HepG2 (cell line): ENCODE results near the gene LRP1B. TPM values are rescaled to one million over a fixed set of nuclear protein-coding genes. Genes with fewer than 3 reads are reported as not detected.

Source experiments
- ATAC-seq: fragments of 200-7000 bp; cut with Tn5 transposase; 3 replicates; pipeline ENCODE4 v1.9.1; 2020; ENCODE audit warnings: mild to moderate bottlenecking, moderate library complexity
- BruUV-seq: library from RNA; stranded (reverse); fragments of 400-500 nt; replicated peaks from 2 replicates; lab custom pipeline; 2021; lab: Mats Ljungman, UMichigan
- CTCF ChIA-PET: fragments of 300-600 bp; formaldehyde crosslinking; extraction: SDS; loops from one replicate; lab custom pipeline; 2021; ENCODE audit warnings: low total read pairs, inconsistent platforms, low intra/inter-chr PET ratio; lab: Yijun Ruan, JAX
- POLR2A ChIA-PET: fragments of 350-600 bp; sonication (Branson Sonifier 250); formaldehyde crosslinking; loops from one replicate; lab custom pipeline; 2020; ENCODE audit warnings: antibody characterized with exemption, inconsistent platforms; lab: Yijun Ruan, JAX
- DNase-seq: peaks from one replicate; pipeline ENCODE4 v3.0.0-alpha.2; 2015; ENCODE audit warnings: low spot score
- FAIRE-seq: peaks from 3 replicates; lab custom pipeline; 2011; peaks lifted over from hg19 to GRCh38; lab: Jason Lieb, UNC
- H2AFZ ChIP-seq: one replicate; pipeline ENCODE4 v1.6.1; 2011; ENCODE audit warnings: low read length, inconsistent platforms
- H3K27ac ChIP-seq: fragments of 300-600 bp; 3 replicates; pipeline ENCODE4 v1.8.0; 2011; ENCODE audit warnings: mixed run types, mild to moderate bottlenecking, mixed read lengths, low read length, inconsistent platforms; ENCODE audit not compliant: insufficient read depth; ENCODE audit errors: extremely low read length
- H3K27me3 ChIP-seq, 2 experiments: fragments of 200-600 bp in 1 of 2; 2 replicates in 1 of 2; 3 replicates in 1 of 2; pipeline versions ENCODE4 v1.6.0 to v1.8.0; 2011; ENCODE audit warnings: low read length in 2 of 2, mild to moderate bottlenecking in 2 of 2, moderate library complexity in 2 of 2, inconsistent platforms in 1 of 2; ENCODE audit not compliant: insufficient read depth in 2 of 2, control insufficient read depth in 1 of 2
- H3K36me3 ChIP-seq, 2 experiments: fragments of 200-600 bp in 1 of 2; replicated peaks in 1 of 2; 2 replicates in 1 of 2; 3 replicates in 1 of 2; pipeline versions ENCODE4 v1.5.1 to v1.8.0; 2011; ENCODE audit warnings: low read length in 2 of 2, inconsistent platforms in 1 of 2; ENCODE audit not compliant: insufficient read depth in 2 of 2, control insufficient read depth in 1 of 2
- H3K4me1 ChIP-seq: 2 replicates; pipeline ENCODE4 v1.5.1; 2012; ENCODE audit warnings: low read length, inconsistent platforms; ENCODE audit not compliant: insufficient read depth
- H3K4me2 ChIP-seq: 2 replicates; pipeline ENCODE4 v1.6.0; 2011; ENCODE audit warnings: low read depth, low read length, inconsistent platforms
- H3K4me3 ChIP-seq, 3 experiments: fragments of 200-600 bp in 1 of 3; sonication (generic), shearing (Covaris generic) in 1 of 3; replicated peaks in 1 of 3; 2 replicates each; pipeline ENCODE4 v1.5.1; 2011 to 2016; ENCODE audit warnings: low read length in 3 of 3, inconsistent platforms in 2 of 3, low read depth in 2 of 3, mild to moderate bottlenecking in 2 of 3, control low read depth in 1 of 3, mixed read lengths in 1 of 3; ENCODE audit not compliant: insufficient read depth in 1 of 3
- H3K79me2 ChIP-seq: one replicate; pipeline ENCODE4 v1.6.1; 2011; ENCODE audit warnings: low read length, inconsistent platforms; ENCODE audit not compliant: insufficient read depth
- H3K9ac ChIP-seq: 2 replicates; pipeline ENCODE4 v1.6.0; 2011; ENCODE audit warnings: mild to moderate bottlenecking, low read depth, low read length, inconsistent platforms; ENCODE audit not compliant: insufficient read depth
- H3K9me3 ChIP-seq: 2 replicates; pipeline ENCODE4 v1.5.1; 2012; ENCODE audit warnings: mild to moderate bottlenecking, low read length
- H4K20me1 ChIP-seq: 2 replicates; pipeline ENCODE4 v1.6.0; 2011; ENCODE audit warnings: inconsistent platforms, mild to moderate bottlenecking, low read length, moderate library complexity; ENCODE audit not compliant: insufficient read depth
- CTCF ChIP-seq: sonication (generic); formaldehyde crosslinking; IDR thresholded peaks from 2 replicates; pipeline ENCODE4 v1.5.0; 2020; ENCODE audit warnings: mild to moderate bottlenecking, missing genetic modification reagents, moderate library complexity
- EED ChIP-seq: sonication (generic); formaldehyde crosslinking; IDR thresholded peaks from 2 replicates; pipeline ENCODE4 v1.5.0; 2020; ENCODE audit warnings: mild to moderate bottlenecking, missing genetic modification reagents
- NR0B2 ChIP-seq: sonication (generic); formaldehyde crosslinking; IDR thresholded peaks from 2 replicates; pipeline ENCODE4 v1.4.0; 2020; ENCODE audit warnings: mild to moderate bottlenecking, missing genetic modification reagents
- RBFOX2 ChIP-seq: fragments of 200-400 bp; formaldehyde crosslinking; IDR thresholded peaks from 2 replicates; pipeline ENCODE4 v1.6.1; 2017; ENCODE audit warnings: low read depth, mild to moderate bottlenecking, low read length
- ZBTB49 ChIP-seq: sonication (generic); formaldehyde crosslinking; IDR thresholded peaks from 2 replicates; pipeline ENCODE4 v1.4.0; 2020; ENCODE audit warnings: missing genetic modification reagents, borderline replicate concordance
- ZEB1 ChIP-seq: IDR thresholded peaks from 2 replicates; pipeline ENCODE4 v1.6.1; 2012; ENCODE audit warnings: mild to moderate bottlenecking, low read depth, inconsistent platforms; ENCODE audit not compliant: insufficient replicate concordance
- ZNF446 ChIP-seq: sonication (generic); formaldehyde crosslinking; IDR thresholded peaks from 2 replicates; pipeline ENCODE4 v1.5.0; 2020; ENCODE audit warnings: mild to moderate bottlenecking, missing genetic modification reagents
- WGBS: methylation state at CpG from one replicate; pipeline ENCODE4 v1.1.6; 2017; ENCODE audit warnings: low lambda C conversion rate; 5-methylcytosine and 5-hydroxymethylcytosine counted together
- in situ Hi-C: cut with HindIII; loops from 2 replicates; pipeline ENCODE4 v1.10.0; 2017; ENCODE audit warnings: low pct_unique_long_range_greater_than_20kb; ENCODE audit not compliant: extremely low pct_ligation_motif_present
- intact Hi-C: fragments of 100-400 bp; cut with micrococcal nuclease; formaldehyde crosslinking; loops from one replicate; pipeline ENCODE4 v1.10.0; 2022; ENCODE audit not compliant: unreplicated experiment
- polyA plus RNA-seq, 8 experiments: library from polyadenylated mRNA; depleted of rRNA in 3 of 8; stranded (reverse) in 7 of 8; unstranded in 1 of 8; fragments of >200 nt; fragmentation: Illumina TruSeq in 4 of 8; extraction: Trizol in 4 of 8; gene quantifications; 2 replicates each; pipeline versions ENCODE4 v1.2.1 to v1.2.3, GENCODE V29; 2011 to 2016; ENCODE audit warnings: low read depth in 4 of 8, missing spikeins in 1 of 8, mixed read lengths in 1 of 8; ENCODE audit not compliant: insufficient read depth in 1 of 8
- total RNA-seq, 5 experiments: library from RNA; depleted of rRNA; stranded (reverse); fragments of >200 nt; fragmentation: Illumina TruSeq; extraction: Trizol; gene quantifications; 2 replicates each; pipeline ENCODE4 v1.2.3, GENCODE V29; 2016; ENCODE audit warnings: low read depth in 1 of 5

The LRP1B gene
- total and polyA plus RNA-seq, 2 of the 13 experiments (the other 11 are each of a cell fraction or from before 2014, with no cell fraction given): 0.04 TPM; not detected in 1

GRCh38 chr2:141828761-141829160, 302.1 kb downstream of the LRP1B start (continued):
- TF ChIP-seq ZBTB49 (CRISPR knock-in tag) (no peak), ZNF446 (no peak)

- CTCF ChIA-PET: no interaction called here
- no peak for ATAC-seq
- Histone ChIP-seq H3K79me2 (no peaks in the 10 kb centered on the region), H4K20me1 (no peaks in the 10 kb centered on the region), H3K27ac (no peak overlapping the region), H3K4me2 (no peak overlapping the region), H2AFZ (no peak overlapping the region), H3K4me3 (no peak overlapping the region), H3K4me1 (no peaks in the 10 kb centered on the region), H3K9me3 (no peaks in the 10 kb centered on the region), H3K27me3 (no peaks in the 10 kb centered on the region), H3K36me3 (no peaks in the 10 kb centered on the region)
- intact Hi-C loops (no loop called here), in situ Hi-C loops (no loop called here)
- WGBS: 4% methylated on average over 6 of the region's 6 CpGs
- no peak for FAIRE-seq
- DNase-seq: no peak
- no TSS peak for BruUV-seq
- POLR2A ChIA-PET: no interaction called here
- TF ChIP-seq ZEB1 (no peak), EED (CRISPR knock-in tag) (no peak), RBFOX2 (no peak), NR0B2 (no peak), CTCF (CRISPR knock-in tag) (no peak)
- TF ChIP-seq, all 625 proteins: peak for 0
- H3K9ac ChIP-seq: no peak overlapping the region
Observed at GRCh38 chr2:141824790-141825189, 306.0 kb downstream of the LRP1B start.
